SH-SY5Y (cell line): ENCODE results near the gene NOL11.

Experiments
- GATA2 ChIP-seq: IDR thresholded peaks from 2 replicates; pipeline ENCODE4 v1.6.1; 2011; ENCODE audit warnings: mild to moderate bottlenecking, low read depth, low read length
- GATA3 ChIP-seq: IDR thresholded peaks from 2 replicates; pipeline ENCODE4 v1.6.1; 2011; ENCODE audit warnings: low read depth, mild to moderate bottlenecking, low read length, moderate library complexity

GRCh38 chr17:67747681-67748235 is 30.0 kb downstream of the NOL11 start:
- TF ChIP-seq GATA2 (no peak), GATA3 (no peak)
